Glutamatergic neuron (in vitro differentiated cells): ENCODE measurements around the gene TAC3. TPM values are rescaled to one million over a fixed set of nuclear protein-coding genes. Genes with fewer than 3 reads are reported as not detected.
"Not testable (repeated sequence)": the region's sequence is repeated elsewhere in the genome, so short reads cannot be mapped to it uniquely, and the experiment has no call there.

Experiments used
- DNase-seq: peaks from one replicate; pipeline ENCODE4 v3.0.0; 2022
- H3K27ac Mint-ChIP-seq: one replicate; pipeline ENCODE4 v1.8.0; 2020; ENCODE audit warnings: mild to moderate bottlenecking, mixed read lengths, inconsistent platforms; ENCODE audit not compliant: unreplicated experiment
- H3K27me3 Mint-ChIP-seq: one replicate; pipeline ENCODE4 v1.8.0; 2020; ENCODE audit warnings: mild to moderate bottlenecking, moderate library complexity, mixed read lengths, inconsistent platforms; ENCODE audit not compliant: unreplicated experiment
- H3K36me3 Mint-ChIP-seq: one replicate; pipeline ENCODE4 v1.8.0; 2020; ENCODE audit warnings: mild to moderate bottlenecking, mixed read lengths, inconsistent platforms; ENCODE audit not compliant: unreplicated experiment
- H3K4me1 Mint-ChIP-seq: one replicate; pipeline ENCODE4 v1.8.0; 2020; ENCODE audit warnings: mild to moderate bottlenecking, low read depth, mixed read lengths, inconsistent platforms; ENCODE audit not compliant: unreplicated experiment
- H3K4me3 Mint-ChIP-seq: one replicate; pipeline ENCODE4 v1.8.0; 2020; ENCODE audit warnings: mild to moderate bottlenecking, mixed read lengths, inconsistent platforms; ENCODE audit not compliant: unreplicated experiment
- H3K9me3 Mint-ChIP-seq: one replicate; pipeline ENCODE4 v1.8.0; 2020; ENCODE audit warnings: mild to moderate bottlenecking, moderate library complexity, mixed read lengths, inconsistent platforms; ENCODE audit not compliant: unreplicated experiment
- CTCF ChIP-seq: fragments of 200-600 bp; sonication (generic); IDR thresholded peaks from one replicate; pipeline ENCODE4 v1.5.0; 2021; ENCODE audit not compliant: partially characterized antibody, unreplicated experiment
- long read RNA-seq: library from polyadenylated mRNA; unstranded; transcript quantifications from one replicate; pipeline ENCODE4 v2.0.0, GENCODE V29; 2020; ENCODE audit not compliant: unreplicated experiment
- total RNA-seq: library from RNA; stranded (reverse); fragmentation: NEBNext Ultra II Directional; extraction: Animal tissue kit (Norgen Biotek cat#: 25700); gene quantifications from one replicate; pipeline ENCODE4 v1.2.1, GENCODE V29; 2021; ENCODE audit not compliant: unreplicated experiment

TAC3 gene
- total RNA-seq = 0.74 TPM
- long read RNA-seq = 0 reads

- Mint-ChIP-seq H3K9me3 (peaks cover 2% of the 10 kb centered on the region), H3K27ac (no peak within 1 kb of the TSS), H3K4me1 (no peaks in the 10 kb centered on the region), H3K4me3 (no peak within 1 kb of the TSS), H3K36me3 (no peaks in the 10 kb centered on the region), H3K27me3 (peaks cover 5% of the 10 kb centered on the region)
- TF ChIP-seq CTCF = no peak
- no peak for DNase-seq
Observed at GRCh38 chr12:57016348-57016747, at the start of gene TAC3. Gene TAC3, minus strand, starts transcription at chr12:57016529. Its CDS starts 732 bp downstream, at chr12:57015797.

- H3K9me3 Mint-ChIP-seq = no peaks in the 10 kb centered on the region
- DNase-seq = no peak
- no peaks in the 10 kb centered on the region for H3K27me3 Mint-ChIP-seq
- H3K4me1 Mint-ChIP-seq = no peaks in the 10 kb centered on the region
- TF ChIP-seq CTCF = no peak
- H3K27ac Mint-ChIP-seq = no peak overlapping the region
- no peak overlapping the region for H3K4me3 Mint-ChIP-seq
- H3K36me3 Mint-ChIP-seq = peaks cover 4% of the 10 kb centered on the region
Observed at GRCh38 chr12:57063991-57064685, 47.8 kb upstream of the TAC3 start.

GRCh38 chr12:57058454-57058853, 42.1 kb upstream of the TAC3 start:
- Mint-ChIP-seq H3K4me1 (peaks cover 2% of the 10 kb centered on the region), H3K27ac (no peak overlapping the region), H3K9me3 (no peaks in the 10 kb centered on the region), H3K4me3 (no peak overlapping the region), H3K36me3 (no peaks in the 10 kb centered on the region), H3K27me3 (no peaks in the 10 kb centered on the region)
- TF ChIP-seq CTCF = no peak
- DNase-seq = no peak

DNA sequence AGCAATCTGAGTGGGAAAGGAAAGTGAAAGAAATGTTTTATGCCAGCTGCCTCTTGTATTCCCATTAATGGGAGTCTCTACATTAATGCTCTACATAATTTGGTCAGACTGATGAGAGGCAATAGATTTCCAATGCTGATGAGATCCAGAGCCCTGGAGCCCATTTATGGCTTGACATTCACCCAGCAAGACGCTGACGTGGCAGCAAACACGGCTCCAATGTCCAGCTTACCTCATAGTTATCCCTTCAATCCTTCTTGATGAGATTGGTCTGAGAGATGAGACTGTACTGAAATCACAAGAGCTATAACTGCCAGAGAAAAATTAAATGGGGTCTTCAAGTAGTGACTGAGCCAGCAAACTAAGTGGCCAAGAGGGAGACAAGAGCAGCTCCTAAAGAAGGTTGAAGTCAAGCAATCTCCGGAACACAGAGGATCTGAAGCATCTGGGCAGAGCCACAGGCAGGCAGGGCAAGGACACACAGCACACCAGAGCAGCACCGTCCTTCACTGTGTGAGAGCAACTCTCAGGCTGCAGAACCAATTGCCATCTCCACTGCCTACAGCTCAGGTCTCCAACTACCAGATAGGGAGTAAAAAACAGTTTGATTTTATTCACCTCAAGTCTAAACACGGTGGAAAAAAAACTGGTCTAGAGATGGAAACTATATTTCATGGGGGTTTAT, 40.9 kb upstream of the TAC3 start:
- Mint-ChIP-seq H3K9me3 (no peaks in the 10 kb centered on the region), H3K4me1 (peaks cover 2% of the 10 kb centered on the region), H3K27ac (no peak overlapping the region), H3K4me3 (no peak overlapping the region), H3K36me3 (no peaks in the 10 kb centered on the region), H3K27me3 (no peaks in the 10 kb centered on the region)
- DNase-seq = no peak
- no peak for TF ChIP-seq CTCF

- Mint-ChIP-seq H3K4me3 (no peak overlapping the region), H3K36me3 (no peaks in the 10 kb centered on the region), H3K27me3 (no peaks in the 10 kb centered on the region), H3K9me3 (no peaks in the 10 kb centered on the region), H3K27ac (no peak overlapping the region), H3K4me1 (peaks cover 2% of the 10 kb centered on the region)
- DNase-seq = no peak
- no peak for TF ChIP-seq CTCF
Observed at GRCh38 chr12:57055824-57056223, 39.5 kb upstream of the TAC3 start.

GRCh38 chr12:57053901-57054300, 37.6 kb upstream of the TAC3 start:
- H3K4me3 Mint-ChIP-seq, DNase-seq, H3K4me1 Mint-ChIP-seq, H3K27me3 Mint-ChIP-seq, H3K9me3 Mint-ChIP-seq, H3K27ac Mint-ChIP-seq, H3K36me3 Mint-ChIP-seq: not testable (repeated sequence)

GRCh38 chr12:57053146-57053545, 36.8 kb upstream of the TAC3 start:
- DNase-seq, H3K27ac Mint-ChIP-seq, H3K36me3 Mint-ChIP-seq, H3K9me3 Mint-ChIP-seq, H3K27me3 Mint-ChIP-seq, H3K4me1 Mint-ChIP-seq, H3K4me3 Mint-ChIP-seq: not testable (repeated sequence)
